Neural crest cell (in vitro differentiated cells): ENCODE results near the gene POT1. TPM values are rescaled to one million over a fixed set of nuclear protein-coding genes. Genes with fewer than 3 reads are reported as not detected.

Source experiments
- DNase-seq: peaks from one replicate; pipeline ENCODE4 v3.0.0; 2021; ENCODE audit warnings: low read depth, mixed read lengths, low spot score
- H3K27ac Mint-ChIP-seq: one replicate; pipeline ENCODE4 v1.8.0; 2021; ENCODE audit warnings: mild to moderate bottlenecking, mixed read lengths; ENCODE audit not compliant: unreplicated experiment
- H3K27me3 Mint-ChIP-seq: 2 replicates; pipeline ENCODE4 v1.8.0; 2021; ENCODE audit warnings: low read depth, mild to moderate bottlenecking, mixed read lengths
- H3K36me3 Mint-ChIP-seq: 2 replicates; pipeline ENCODE4 v1.8.0; 2021; ENCODE audit warnings: low read depth, mild to moderate bottlenecking, mixed read lengths
- H3K4me1 Mint-ChIP-seq: 2 replicates; pipeline ENCODE4 v1.8.0; 2021; ENCODE audit warnings: mixed read lengths
- H3K4me3 Mint-ChIP-seq: one replicate; pipeline ENCODE4 v1.8.0; 2021; ENCODE audit warnings: mild to moderate bottlenecking, mixed read lengths
- H3K9me3 Mint-ChIP-seq: 2 replicates; pipeline ENCODE4 v1.8.0; 2021; ENCODE audit warnings: mixed read lengths
- total RNA-seq: library from RNA; stranded (reverse); gene quantifications from 2 replicates; pipeline ENCODE4 v1.2.1, GENCODE V29; 2021
- TF ChIP-seq, protein P1 (sequence below): fragments of 200-600 bp; sonication (generic); conservative IDR thresholded peaks from 2 replicates; pipeline ENCODE4 v1.5.0; 2021; ENCODE audit warnings: antibody characterized with exemption, mild to moderate bottlenecking

The POT1 gene
- total RNA-seq, 1 donor from 2014 or later: 23.6 TPM

DNA sequence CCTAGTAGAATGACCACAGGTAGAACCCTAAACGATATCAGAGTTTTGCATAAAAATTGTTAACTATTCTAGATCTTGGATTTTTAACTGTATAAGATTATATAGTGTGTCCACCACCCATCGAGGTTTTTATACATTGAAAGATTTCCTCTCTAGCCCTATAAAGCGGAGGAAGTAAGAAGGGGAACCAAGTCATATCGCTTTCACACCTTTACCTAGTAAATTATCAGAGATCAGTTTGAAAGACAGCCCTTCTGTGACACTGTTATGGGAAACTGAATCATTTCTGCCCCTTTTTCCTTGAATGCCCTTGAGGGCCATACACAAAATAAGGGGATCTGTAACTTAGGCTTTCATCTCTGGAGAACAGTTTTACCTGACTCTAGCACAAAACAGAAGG is 155.7 kb downstream of the POT1 start:
- no peaks in the 10 kb centered on the region for H3K36me3 Mint-ChIP-seq
- TF ChIP-seq, protein P1, sequence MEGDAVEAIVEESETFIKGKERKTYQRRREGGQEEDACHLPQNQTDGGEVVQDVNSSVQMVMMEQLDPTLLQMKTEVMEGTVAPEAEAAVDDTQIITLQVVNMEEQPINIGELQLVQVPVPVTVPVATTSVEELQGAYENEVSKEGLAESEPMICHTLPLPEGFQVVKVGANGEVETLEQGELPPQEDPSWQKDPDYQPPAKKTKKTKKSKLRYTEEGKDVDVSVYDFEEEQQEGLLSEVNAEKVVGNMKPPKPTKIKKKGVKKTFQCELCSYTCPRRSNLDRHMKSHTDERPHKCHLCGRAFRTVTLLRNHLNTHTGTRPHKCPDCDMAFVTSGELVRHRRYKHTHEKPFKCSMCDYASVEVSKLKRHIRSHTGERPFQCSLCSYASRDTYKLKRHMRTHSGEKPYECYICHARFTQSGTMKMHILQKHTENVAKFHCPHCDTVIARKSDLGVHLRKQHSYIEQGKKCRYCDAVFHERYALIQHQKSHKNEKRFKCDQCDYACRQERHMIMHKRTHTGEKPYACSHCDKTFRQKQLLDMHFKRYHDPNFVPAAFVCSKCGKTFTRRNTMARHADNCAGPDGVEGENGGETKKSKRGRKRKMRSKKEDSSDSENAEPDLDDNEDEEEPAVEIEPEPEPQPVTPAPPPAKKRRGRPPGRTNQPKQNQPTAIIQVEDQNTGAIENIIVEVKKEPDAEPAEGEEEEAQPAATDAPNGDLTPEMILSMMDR: no peak
- no peaks in the 10 kb centered on the region for H3K27me3 Mint-ChIP-seq
- H3K27ac Mint-ChIP-seq: no peak overlapping the region
- no peak overlapping the region for H3K4me3 Mint-ChIP-seq
- no peaks in the 10 kb centered on the region for H3K9me3 Mint-ChIP-seq
- H3K4me1 Mint-ChIP-seq: no peaks in the 10 kb centered on the region
- DNase-seq: no peak

DNA sequence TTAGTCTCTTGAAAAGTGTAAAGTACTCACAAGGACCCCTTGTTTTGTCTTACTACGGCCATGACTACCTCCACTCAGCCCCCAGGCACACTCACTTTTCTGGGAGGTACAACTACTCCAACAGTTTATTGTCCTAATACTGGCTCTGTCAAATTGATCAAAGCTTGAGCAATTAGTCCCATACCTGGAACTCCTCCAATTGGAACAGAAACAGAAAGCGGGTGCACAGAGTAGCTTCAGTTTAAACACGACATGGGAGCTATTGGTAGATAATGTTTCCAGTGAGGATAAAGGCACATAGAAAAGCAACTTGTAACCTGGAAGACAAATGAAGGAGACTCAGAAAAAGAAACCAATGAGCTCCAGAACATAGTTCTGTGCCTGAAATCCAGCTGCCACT is 156.3 kb downstream of the POT1 start:
- TF ChIP-seq, protein P1: no peak
- no peaks in the 10 kb centered on the region for H3K36me3 Mint-ChIP-seq
- no peak for DNase-seq
- no peaks in the 10 kb centered on the region for H3K4me1 Mint-ChIP-seq
- no peaks in the 10 kb centered on the region for H3K27me3 Mint-ChIP-seq
- no peak overlapping the region for H3K4me3 Mint-ChIP-seq
- no peaks in the 10 kb centered on the region for H3K9me3 Mint-ChIP-seq
- H3K27ac Mint-ChIP-seq: no peak overlapping the region

Other genes starting within 250 kb of the POT1 start
- 4.9 and 6.0 TPM in 2 replicates for gene GPR37, start 164.0 kb downstream of the POT1 start, total RNA-seq